ENCODE results near the gene ARL6.

DNA sequence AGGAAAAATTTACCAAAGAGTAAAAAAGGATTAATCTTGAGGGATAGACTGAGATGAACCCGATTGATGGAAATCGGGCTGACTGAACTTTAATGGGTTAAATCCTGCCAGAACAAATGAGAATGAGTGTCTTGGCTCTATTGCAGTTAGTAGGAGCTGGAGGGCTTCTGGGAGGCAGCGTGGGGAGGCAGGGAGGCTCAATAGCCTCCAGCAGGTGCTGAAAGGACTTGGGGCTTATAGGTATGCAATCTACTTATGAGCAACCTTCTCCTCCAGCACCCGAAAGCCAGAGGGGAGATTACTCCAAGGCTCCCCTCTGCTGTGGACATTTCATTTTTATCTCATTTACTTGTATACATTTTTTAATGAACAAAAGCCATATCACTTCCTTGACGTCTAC is 56.2 kb downstream of the ARL6 start:
- TF ChIP-seq, protein P1, sequence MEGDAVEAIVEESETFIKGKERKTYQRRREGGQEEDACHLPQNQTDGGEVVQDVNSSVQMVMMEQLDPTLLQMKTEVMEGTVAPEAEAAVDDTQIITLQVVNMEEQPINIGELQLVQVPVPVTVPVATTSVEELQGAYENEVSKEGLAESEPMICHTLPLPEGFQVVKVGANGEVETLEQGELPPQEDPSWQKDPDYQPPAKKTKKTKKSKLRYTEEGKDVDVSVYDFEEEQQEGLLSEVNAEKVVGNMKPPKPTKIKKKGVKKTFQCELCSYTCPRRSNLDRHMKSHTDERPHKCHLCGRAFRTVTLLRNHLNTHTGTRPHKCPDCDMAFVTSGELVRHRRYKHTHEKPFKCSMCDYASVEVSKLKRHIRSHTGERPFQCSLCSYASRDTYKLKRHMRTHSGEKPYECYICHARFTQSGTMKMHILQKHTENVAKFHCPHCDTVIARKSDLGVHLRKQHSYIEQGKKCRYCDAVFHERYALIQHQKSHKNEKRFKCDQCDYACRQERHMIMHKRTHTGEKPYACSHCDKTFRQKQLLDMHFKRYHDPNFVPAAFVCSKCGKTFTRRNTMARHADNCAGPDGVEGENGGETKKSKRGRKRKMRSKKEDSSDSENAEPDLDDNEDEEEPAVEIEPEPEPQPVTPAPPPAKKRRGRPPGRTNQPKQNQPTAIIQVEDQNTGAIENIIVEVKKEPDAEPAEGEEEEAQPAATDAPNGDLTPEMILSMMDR (conservative IDR thresholded peaks at IDR 0.05; ENCODE audit: low read length), result no peak
- no peak for TF ChIP-seq EZH2phosphoT487 (IDR thresholded peaks at IDR 0.05; ENCODE audit: borderline replicate concordance)

Measured in Loucy (cell line).